Measurements from ENCODE around the gene SPPL2B. TPM values are rescaled to one million over a fixed set of nuclear protein-coding genes. Genes with fewer than 3 reads are reported as not detected.

Gene SPPL2B
- polyA plus RNA-seq, 3 donors, result 5.7 to 64.9 (median 8.7) TPM

GRCh38 chr19:2289714-2290435 lies 38.6 kb upstream of the SPPL2B start:
- Histone ChIP-seq H3K4me1 (ENCODE audit: control insufficient read depth in 1 of 2, insufficient read depth in 2 of 2, low read length in 2 of 2) (peaks cover 52 to 86% of the 10 kb centered on the region in 2 donors), H4K20me1 (ENCODE audit: insufficient read depth, low read length) (peaks cover 45% of the 10 kb centered on the region), H3K79me2 (ENCODE audit: insufficient read depth, low read length) (peaks cover 43% of the 10 kb centered on the region), H3K4me3 (replicated peaks in 1 of 3; ENCODE audit: low read depth in 2 of 3, low read length in 3 of 3) (peak overlapping the region; percentile 38 to 82 (median 65)), H3K27me3 (ENCODE audit: control insufficient read depth in 2 of 2, insufficient read depth in 2 of 2, low read length in 2 of 2) (no peaks in the 10 kb centered on the region), H3K9ac (ENCODE audit: insufficient read depth, low read length, poor library complexity, severe bottlenecking) (peak overlapping the region; percentile 92), H3K9me3 (replicated peaks in 1 of 2; ENCODE audit: control insufficient read depth in 1 of 2, insufficient read depth in 1 of 2, low read length in 2 of 2) (no peaks in the 10 kb centered on the region), H2AFZ (ENCODE audit: insufficient read depth, low read depth, low read length, poor library complexity, severe bottlenecking) (peak overlapping the region; percentile 59), H3K27ac (ENCODE audit: low read depth in 1 of 2, low read length in 2 of 2) (peak overlapping the region; percentile 79 to 96), H3K36me3 (replicated peaks in 1 of 2; ENCODE audit: control insufficient read depth in 1 of 2, insufficient read depth in 2 of 2, low read length in 2 of 2) (peaks cover 9 to 24% of the 10 kb centered on the region in 2 donors), H3K4me2 (replicated peaks; ENCODE audit: extremely low read depth, low read length, poor library complexity, severe bottlenecking) (peak overlapping the region; percentile 85)
- TF ChIP-seq, protein P1, sequence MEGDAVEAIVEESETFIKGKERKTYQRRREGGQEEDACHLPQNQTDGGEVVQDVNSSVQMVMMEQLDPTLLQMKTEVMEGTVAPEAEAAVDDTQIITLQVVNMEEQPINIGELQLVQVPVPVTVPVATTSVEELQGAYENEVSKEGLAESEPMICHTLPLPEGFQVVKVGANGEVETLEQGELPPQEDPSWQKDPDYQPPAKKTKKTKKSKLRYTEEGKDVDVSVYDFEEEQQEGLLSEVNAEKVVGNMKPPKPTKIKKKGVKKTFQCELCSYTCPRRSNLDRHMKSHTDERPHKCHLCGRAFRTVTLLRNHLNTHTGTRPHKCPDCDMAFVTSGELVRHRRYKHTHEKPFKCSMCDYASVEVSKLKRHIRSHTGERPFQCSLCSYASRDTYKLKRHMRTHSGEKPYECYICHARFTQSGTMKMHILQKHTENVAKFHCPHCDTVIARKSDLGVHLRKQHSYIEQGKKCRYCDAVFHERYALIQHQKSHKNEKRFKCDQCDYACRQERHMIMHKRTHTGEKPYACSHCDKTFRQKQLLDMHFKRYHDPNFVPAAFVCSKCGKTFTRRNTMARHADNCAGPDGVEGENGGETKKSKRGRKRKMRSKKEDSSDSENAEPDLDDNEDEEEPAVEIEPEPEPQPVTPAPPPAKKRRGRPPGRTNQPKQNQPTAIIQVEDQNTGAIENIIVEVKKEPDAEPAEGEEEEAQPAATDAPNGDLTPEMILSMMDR (IDR thresholded peaks at IDR 0.05), result no peak
- peaks cover 19 to 37% of the 10 kb centered on the region in 2 donors for H3K36me3 Mint-ChIP-seq
- H3K4me3 Mint-ChIP-seq, result peak overlapping the region; percentile 82 to 91
- under 1% methylated on average over 65 of the region's 74 CpGs for WGBS (ENCODE audit: insufficient coverage)
- intact Hi-C loops (cut with micrococcal nuclease), result loop anchor here in 1 of 2 donors (10.0 kb wide), 1 partner anchor 105 kb away; no protein-coding TSS in a partner anchor
- H3K9me3 Mint-ChIP-seq, result peaks cover 0 to 3% (median 0%) of the 10 kb centered on the region in 7 donors
- H3K4me1 Mint-ChIP-seq, result peaks cover 70% of the 10 kb centered on the region
- H3K27ac Mint-ChIP-seq, result peak overlapping the region; percentile 87 to 97 (median 96)
- peak; percentile 89 to 92 (median 89) for DNase-seq
- H3K27me3 Mint-ChIP-seq (ENCODE audit: low read depth in 3 of 3), result peaks cover 4 to 17% (median 13%) of the 10 kb centered on the region in 3 donors

DNA sequence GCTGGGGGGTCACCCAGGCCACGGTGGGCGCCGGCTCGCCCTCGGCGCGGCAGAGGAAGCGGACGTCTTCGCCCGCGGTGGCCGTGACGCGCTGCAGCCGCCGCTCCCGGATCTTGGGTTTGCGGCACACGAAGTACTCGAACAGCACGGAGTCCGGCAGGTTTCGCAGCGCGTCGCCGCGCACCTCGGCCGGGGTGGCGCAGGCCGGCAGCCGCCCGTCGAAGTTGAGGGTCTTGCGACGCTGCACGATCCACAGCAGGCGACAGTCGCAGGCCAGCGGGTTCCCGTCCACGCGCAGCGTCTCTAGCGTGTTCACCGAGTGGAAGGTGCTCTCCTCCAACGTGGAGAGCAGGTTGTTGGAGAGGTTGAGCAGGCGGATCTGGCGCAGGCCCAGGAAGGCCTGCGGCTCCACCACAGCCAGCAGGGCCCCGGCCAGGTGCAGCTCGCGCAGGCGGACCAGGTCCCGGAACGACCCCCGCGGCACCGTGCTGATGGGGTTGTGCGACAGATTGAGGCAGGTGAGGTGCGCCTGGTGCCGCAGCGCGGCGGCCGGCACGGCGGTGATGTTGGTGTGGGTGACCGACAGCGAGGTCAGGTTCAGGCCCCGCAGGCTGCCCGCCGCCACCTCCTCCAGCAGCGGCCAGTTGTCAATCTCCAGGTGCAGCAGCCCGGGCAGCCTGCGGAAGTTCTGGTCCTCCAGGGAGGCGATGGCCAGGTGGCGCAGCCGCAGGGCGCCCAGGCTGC lies 37.9 kb upstream of the SPPL2B start:
- Histone ChIP-seq H3K9me3 (replicated peaks in 1 of 2; ENCODE audit: control insufficient read depth in 1 of 2, insufficient read depth in 1 of 2, low read length in 2 of 2) (no peaks in the 10 kb centered on the region), H3K4me2 (replicated peaks; ENCODE audit: extremely low read depth, low read length, poor library complexity, severe bottlenecking) (peak overlapping the region; percentile 85), H2AFZ (ENCODE audit: insufficient read depth, low read depth, low read length, poor library complexity, severe bottlenecking) (peak overlapping the region; percentile 59), H3K79me2 (ENCODE audit: insufficient read depth, low read length) (peaks cover 43% of the 10 kb centered on the region), H3K27ac (ENCODE audit: low read depth in 1 of 2, low read length in 2 of 2) (peak overlapping the region in 1 of 2 donors; percentile 96), H3K9ac (ENCODE audit: insufficient read depth, low read length, poor library complexity, severe bottlenecking) (peak overlapping the region; percentile 92), H3K27me3 (ENCODE audit: control insufficient read depth in 2 of 2, insufficient read depth in 2 of 2, low read length in 2 of 2) (no peaks in the 10 kb centered on the region), H3K4me1 (ENCODE audit: control insufficient read depth in 1 of 2, insufficient read depth in 2 of 2, low read length in 2 of 2) (peaks cover 52 to 84% of the 10 kb centered on the region in 2 donors), H3K36me3 (replicated peaks in 1 of 2; ENCODE audit: control insufficient read depth in 1 of 2, insufficient read depth in 2 of 2, low read length in 2 of 2) (peaks cover 14 to 32% of the 10 kb centered on the region in 2 donors), H4K20me1 (ENCODE audit: insufficient read depth, low read length) (peaks cover 52% of the 10 kb centered on the region), H3K4me3 (replicated peaks in 1 of 3; ENCODE audit: low read depth in 2 of 3, low read length in 3 of 3) (peak overlapping the region; percentile 38 to 82 (median 58))
- WGBS (ENCODE audit: insufficient coverage), result 1% methylated on average over 82 of the region's 82 CpGs
- peak overlapping the region; percentile 84 to 87 for H3K4me3 Mint-ChIP-seq
- peaks cover 2 to 16% (median 13%) of the 10 kb centered on the region in 3 donors for H3K27me3 Mint-ChIP-seq (ENCODE audit: low read depth in 3 of 3)
- intact Hi-C loops (cut with micrococcal nuclease), result no loop called here
- peak overlapping the region in 6 of 7 donors; percentile 20 to 96 (median 54) for H3K27ac Mint-ChIP-seq
- H3K4me1 Mint-ChIP-seq, result peaks cover 73% of the 10 kb centered on the region
- DNase-seq, result no peak
- H3K9me3 Mint-ChIP-seq, result peaks cover 0 to 3% (median 0%) of the 10 kb centered on the region in 7 donors
- TF ChIP-seq, protein P1 (IDR thresholded peaks at IDR 0.05), result no peak
- peaks cover 25 to 41% of the 10 kb centered on the region in 2 donors for H3K36me3 Mint-ChIP-seq

All from CD14-positive monocyte (primary cell).